NCI-H2227 (cell line): ENCODE data around the gene ARMCX5.

Source experiments
- DNase-seq: peaks from one replicate; lab custom pipeline; 2025; ENCODE audit not compliant: unreplicated experiment; lab: John Stamatoyannopoulos, UW

ARMCX5 gene

GRCh38 chrX:102599084-102599950 lies at the start of gene ARMCX5:
TSS of gene ARMCX5 (plus strand) at chrX:102599515. CDS start at chrX:102602142, 2,627 bp downstream.
- DNase-seq, result peak; percentile 96

GRCh38 chrX:102558607-102559006 lies 40.7 kb upstream of the ARMCX5 start:
- no peak for DNase-seq

DNA sequence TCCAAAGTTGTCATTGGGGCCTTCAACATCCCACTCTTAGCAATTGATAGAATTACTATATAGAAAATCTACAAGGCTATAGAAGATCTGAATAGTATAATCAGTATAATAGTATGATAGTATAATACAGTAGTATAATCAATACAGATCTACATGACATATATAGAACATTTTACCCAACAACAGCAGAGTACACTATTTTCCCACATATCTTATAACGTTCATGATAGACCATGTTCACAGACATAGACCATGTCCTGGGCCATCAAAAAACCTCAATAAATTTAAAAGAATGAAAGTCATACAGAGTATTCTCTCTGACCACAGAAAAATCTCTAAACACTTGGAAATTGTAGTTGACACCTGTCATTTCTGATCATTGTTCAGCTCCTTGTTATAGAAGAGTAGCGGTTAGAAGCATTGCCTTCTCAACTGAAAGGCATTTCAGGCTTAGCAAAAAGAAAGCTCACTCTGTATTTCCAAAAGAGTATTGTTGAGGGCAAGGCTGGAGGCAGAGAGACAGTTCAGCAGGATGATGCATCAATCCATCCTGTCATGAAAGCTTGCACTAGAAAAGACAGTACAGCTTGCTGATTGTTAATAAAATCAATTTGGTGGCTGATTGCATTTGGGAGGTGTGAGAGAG lies 38.8 kb upstream of the ARMCX5 start:
- DNase-seq, result no peak

- no peak for DNase-seq
Measured at GRCh38 chrX:102580891-102581290, 18.4 kb upstream of the ARMCX5 start.

- DNase-seq, result no peak
Measured at GRCh38 chrX:102593367-102593766, 5.9 kb upstream of the ARMCX5 start.

GRCh38 chrX:102599951-102600579 lies 750 bp downstream of the ARMCX5 start:
- DNase-seq, result peak; percentile 22

DNA sequence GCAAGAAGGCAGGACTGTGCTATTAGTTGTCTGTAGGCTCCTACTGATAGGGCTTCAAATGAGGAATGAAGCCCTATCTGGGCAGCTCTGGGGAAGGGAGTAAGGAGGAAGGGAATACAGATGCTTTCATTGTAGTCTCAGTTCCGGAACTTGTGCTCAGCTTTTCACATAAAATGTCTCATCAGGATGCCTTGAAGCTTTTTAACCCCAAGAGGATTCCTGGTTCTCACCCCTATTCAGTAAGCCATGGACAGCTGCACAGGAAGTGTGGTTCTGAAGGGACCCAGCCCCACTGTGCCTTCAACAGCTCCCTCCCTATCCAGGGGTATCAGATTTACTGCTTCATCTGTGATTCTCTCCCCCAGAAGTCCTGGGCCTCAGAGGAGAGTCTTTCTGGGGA lies 5.0 kb downstream of the ARMCX5 start:
- DNase-seq, result no peak

GRCh38 chrX:102606115-102606514 lies 6.8 kb downstream of the ARMCX5 start:
- DNase-seq, result no peak

DNA sequence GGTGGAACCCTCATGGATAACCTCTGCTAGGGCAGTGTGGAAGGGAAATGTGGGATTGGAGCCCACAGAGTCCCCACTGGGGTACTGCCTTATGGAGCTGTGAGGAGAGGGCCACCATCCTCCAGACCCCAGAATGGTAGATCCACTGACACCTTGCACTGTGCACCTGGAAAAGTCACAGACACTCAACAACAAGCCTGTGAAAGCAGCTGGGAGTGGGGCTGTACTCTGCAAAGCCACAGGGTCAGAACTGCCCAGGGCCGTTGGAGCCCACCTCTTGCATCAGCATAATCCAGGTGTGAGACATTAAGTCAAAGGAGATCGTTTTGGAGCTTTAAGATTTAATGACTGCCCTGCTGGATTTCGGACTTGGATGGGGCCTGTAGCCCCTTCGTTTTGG lies 11.6 kb downstream of the ARMCX5 start:
- no peak for DNase-seq

DNA sequence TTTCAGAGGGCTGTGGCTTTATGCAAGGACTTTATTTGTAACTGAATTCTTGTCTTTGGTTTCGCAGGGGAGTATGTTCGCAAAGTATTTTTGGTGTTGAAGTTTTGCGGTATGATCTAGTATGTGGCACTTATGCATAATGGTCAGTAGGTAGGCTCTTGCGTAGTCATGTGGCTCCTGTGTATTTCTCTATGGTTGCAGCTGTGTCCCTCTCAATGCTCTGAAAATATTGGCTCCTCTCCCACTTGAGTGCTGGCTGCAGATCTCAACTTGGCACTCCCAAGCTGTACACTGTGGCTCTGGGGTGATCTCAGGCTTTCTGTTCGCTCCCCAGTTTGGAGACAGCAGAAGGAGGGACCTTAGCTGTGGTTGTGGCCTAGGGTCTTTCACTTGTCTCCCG lies 24.8 kb downstream of the ARMCX5 start:
- no peak for DNase-seq

GRCh38 chrX:102627640-102628039 lies 28.3 kb downstream of the ARMCX5 start:
- DNase-seq, result no peak

GRCh38 chrX:102637561-102637960 lies 38.2 kb downstream of the ARMCX5 start:
- DNase-seq, result no peak

DNA sequence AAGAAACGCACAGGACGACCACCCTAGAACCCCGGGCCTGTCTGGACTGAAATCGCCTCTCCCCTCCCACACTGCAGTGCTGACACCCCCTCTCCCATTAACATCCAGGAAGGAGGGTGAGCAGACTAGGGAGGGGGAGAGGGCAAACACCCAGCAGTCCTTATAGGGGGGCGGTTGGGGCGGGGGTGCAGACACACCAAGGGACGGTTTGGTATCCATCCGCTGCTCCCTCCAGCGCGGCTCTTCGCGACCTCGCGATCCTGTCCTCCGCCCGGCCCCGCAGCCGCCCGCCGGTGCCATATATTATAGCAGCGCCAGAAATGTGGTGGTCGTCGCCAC lies 51.6 kb downstream of the ARMCX5 start:
- no peak for DNase-seq

- peak; percentile 92 for DNase-seq
Measured at GRCh38 chrX:102651242-102652011, 52.1 kb downstream of the ARMCX5 start, which contains the start of gene GPRASP1. TSS of gene GPRASP1 (plus strand) at chrX:102651483. CDS start at chrX:102653914, 2,431 bp downstream.

DNA sequence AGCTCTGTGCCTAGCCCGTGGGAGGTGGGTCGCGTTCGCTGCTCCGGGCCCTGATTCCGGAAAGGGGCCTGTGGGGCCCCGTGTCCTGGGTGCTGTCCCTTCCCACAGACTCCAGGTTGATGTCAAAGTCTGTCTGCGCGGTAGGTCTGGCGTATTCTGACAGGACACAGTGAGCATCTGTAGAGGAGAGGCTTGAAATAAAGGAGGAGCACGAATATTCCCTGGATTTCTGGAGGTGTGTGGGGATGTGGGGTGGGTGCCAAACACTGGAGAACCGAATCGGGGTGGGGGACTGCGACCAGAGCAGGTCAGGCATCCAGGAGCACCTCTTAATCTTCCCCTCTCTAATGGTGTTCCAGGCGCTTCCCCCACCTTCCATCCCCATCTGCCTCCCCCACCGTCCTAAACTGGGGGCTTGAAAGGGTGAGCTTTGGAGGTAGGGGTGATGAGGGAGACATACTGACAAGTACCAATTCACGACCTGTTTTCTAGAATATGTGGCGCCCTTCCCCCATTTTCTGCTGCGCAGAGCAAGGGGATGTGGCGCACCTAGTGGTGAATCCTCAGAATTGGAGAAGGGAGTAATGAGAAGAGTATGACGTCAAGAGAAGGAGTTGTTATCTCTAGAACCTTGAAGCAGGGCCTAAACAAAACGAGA lies 52.8 kb downstream of the ARMCX5 start:
- peak; percentile 77 for DNase-seq
